Osteocyte (in vitro differentiated cells): ENCODE results near the gene PHF14. TPM values are rescaled to one million over a fixed set of nuclear protein-coding genes. Genes with fewer than 3 reads are reported as not detected.

Source experiments
- DNase-seq: peaks from one replicate; pipeline ENCODE4 v3.0.0; 2021; ENCODE audit warnings: mixed read lengths; ENCODE audit not compliant: unreplicated experiment; ENCODE audit errors: extremely low spot score
- H3K27ac Mint-ChIP-seq: one replicate; pipeline ENCODE4 v1.8.0; 2021; ENCODE audit warnings: mild to moderate bottlenecking, mixed read lengths; ENCODE audit not compliant: unreplicated experiment
- H3K27me3 Mint-ChIP-seq: one replicate; pipeline ENCODE4 v1.8.0; 2021; ENCODE audit warnings: mixed read lengths; ENCODE audit not compliant: unreplicated experiment
- H3K36me3 Mint-ChIP-seq: one replicate; pipeline ENCODE4 v1.8.0; 2021; ENCODE audit warnings: mixed read lengths; ENCODE audit not compliant: unreplicated experiment
- H3K4me1 Mint-ChIP-seq: one replicate; pipeline ENCODE4 v1.8.0; 2021; ENCODE audit warnings: mixed read lengths; ENCODE audit not compliant: unreplicated experiment
- H3K4me3 Mint-ChIP-seq: one replicate; pipeline ENCODE4 v1.8.0; 2021; ENCODE audit warnings: mild to moderate bottlenecking, moderate library complexity, mixed read lengths; ENCODE audit not compliant: unreplicated experiment
- H3K9me3 Mint-ChIP-seq: one replicate; pipeline ENCODE4 v1.8.0; 2021; ENCODE audit warnings: mixed read lengths; ENCODE audit not compliant: unreplicated experiment
- CTCF ChIP-seq: fragments of 200-600 bp; sonication (generic); IDR thresholded peaks from 2 replicates; pipeline ENCODE4 v1.5.0; 2021; ENCODE audit warnings: antibody characterized with exemption, mild to moderate bottlenecking, moderate library complexity
- total RNA-seq: library from RNA; stranded (reverse); gene quantifications from 2 replicates; pipeline ENCODE4 v1.2.1, GENCODE V29; 2021

PHF14 gene
- total RNA-seq, 1 donor from 2014 or later: 43.5 TPM

DNA sequence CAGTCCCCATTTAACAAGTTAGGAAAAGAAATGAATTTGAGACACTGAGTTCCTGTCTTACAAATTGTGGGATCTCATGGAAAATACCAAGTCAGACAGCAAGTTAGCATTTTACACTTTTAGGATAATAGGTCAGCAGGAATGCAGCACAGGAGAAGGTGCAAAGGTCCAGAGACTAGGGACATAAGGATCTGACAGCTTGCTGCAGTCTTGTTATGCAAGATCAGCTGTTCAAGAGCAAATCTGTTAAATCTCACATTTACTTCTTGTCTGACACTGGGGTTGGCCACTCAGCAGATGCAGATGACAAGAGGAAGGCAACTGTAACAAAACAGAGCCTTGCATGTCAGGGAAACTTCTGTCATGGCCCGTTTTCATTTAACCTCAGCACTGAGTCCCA, 239.6 kb downstream of the PHF14 start:
- H3K36me3 Mint-ChIP-seq: no peaks in the 10 kb centered on the region
- H3K27me3 Mint-ChIP-seq: no peaks in the 10 kb centered on the region
- H3K9me3 Mint-ChIP-seq: peaks cover 5% of the 10 kb centered on the region
- no peak for TF ChIP-seq CTCF
- DNase-seq: no peak
- peak overlapping the region; percentile 54 for H3K27ac Mint-ChIP-seq
- peaks cover 30% of the 10 kb centered on the region for H3K4me1 Mint-ChIP-seq
- no peak overlapping the region for H3K4me3 Mint-ChIP-seq

DNA sequence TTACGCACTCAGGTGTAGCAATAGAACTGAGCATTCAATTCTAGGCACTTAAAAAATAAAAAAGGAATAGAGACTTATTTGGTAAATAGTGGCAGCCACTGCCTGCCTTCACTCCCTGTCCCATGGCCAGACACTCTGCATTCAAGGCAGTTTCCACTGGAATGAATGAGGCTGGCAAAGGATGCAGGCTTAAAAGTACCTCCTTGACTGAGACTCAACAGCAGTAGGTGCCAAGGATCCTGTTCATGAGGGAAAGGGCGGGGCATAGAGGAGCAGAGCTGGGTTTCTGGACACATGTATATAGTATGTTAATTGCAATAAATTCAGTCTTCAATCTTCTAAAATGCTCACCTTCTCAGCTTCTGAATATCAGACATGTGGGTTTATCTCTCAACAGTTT, 242.6 kb downstream of the PHF14 start:
- Mint-ChIP-seq H3K27ac (no peak overlapping the region), H3K27me3 (no peaks in the 10 kb centered on the region), H3K36me3 (no peaks in the 10 kb centered on the region), H3K4me1 (peaks cover 30% of the 10 kb centered on the region), H3K9me3 (peaks cover 5% of the 10 kb centered on the region), H3K4me3 (no peak overlapping the region)
- no peak for TF ChIP-seq CTCF
- no peak for DNase-seq

- H3K27ac Mint-ChIP-seq: no peak overlapping the region
- H3K9me3 Mint-ChIP-seq: peaks cover 5% of the 10 kb centered on the region
- TF ChIP-seq CTCF: no peak
- H3K4me1 Mint-ChIP-seq: peaks cover 17% of the 10 kb centered on the region
- no peak for DNase-seq
- no peak overlapping the region for H3K4me3 Mint-ChIP-seq
- H3K27me3 Mint-ChIP-seq: no peaks in the 10 kb centered on the region
- no peaks in the 10 kb centered on the region for H3K36me3 Mint-ChIP-seq
These were observed 244.3 kb downstream of the PHF14 start for GRCh38 chr7:11217848-11218565.
